Astrocyte (in vitro differentiated cells and primary cell): Measurements from ENCODE around the gene CLK2. TPM values are rescaled to one million over a fixed set of nuclear protein-coding genes. Genes with fewer than 3 reads are reported as not detected.

Experiments used
- DNase-seq: peaks from one replicate; pipeline ENCODE4 v3.0.0-alpha.2; 2010; ENCODE audit warnings: low read depth
- FAIRE-seq: peaks from 2 replicates; lab custom pipeline; 2011; peaks lifted over from hg19 to GRCh38; lab: Jason Lieb, UNC
- H2AFZ ChIP-seq: 2 replicates; pipeline ENCODE4 v1.6.0; 2012; ENCODE audit warnings: low read depth, low read length, inconsistent platforms
- H3K27ac ChIP-seq: 2 replicates; pipeline ENCODE4 v1.5.1; 2011; ENCODE audit warnings: low read depth, low read length, inconsistent platforms
- H3K27me3 ChIP-seq: 2 replicates; pipeline ENCODE4 v1.6.0; 2011; ENCODE audit warnings: low read length, inconsistent platforms; ENCODE audit not compliant: insufficient read depth
- H3K36me3 ChIP-seq: 2 replicates; pipeline ENCODE4 v1.5.1; 2011; ENCODE audit warnings: low read length, inconsistent platforms; ENCODE audit not compliant: insufficient read depth
- H3K4me1 ChIP-seq: 2 replicates; pipeline ENCODE4 v1.5.1; 2011; ENCODE audit warnings: low read length, inconsistent platforms; ENCODE audit not compliant: insufficient read depth
- H3K4me2 ChIP-seq: 2 replicates; pipeline ENCODE4 v1.6.0; 2012; ENCODE audit warnings: low read length, inconsistent platforms
- H3K4me3 ChIP-seq: 2 replicates; pipeline ENCODE4 v1.5.1; 2011; ENCODE audit warnings: low read depth, mild to moderate bottlenecking, low read length, inconsistent platforms; ENCODE audit not compliant: insufficient read depth
- H3K79me2 ChIP-seq: 2 replicates; pipeline ENCODE4 v1.6.0; 2012; ENCODE audit warnings: mild to moderate bottlenecking, low read length, inconsistent platforms; ENCODE audit not compliant: insufficient read depth
- H3K9ac ChIP-seq: 2 replicates; pipeline ENCODE4 v1.6.0; 2012; ENCODE audit warnings: mild to moderate bottlenecking, low read length, inconsistent platforms
- H3K9me3 ChIP-seq: 2 replicates; pipeline ENCODE4 v1.5.1; 2012; ENCODE audit warnings: low read depth, mild to moderate bottlenecking, low read length, inconsistent platforms; ENCODE audit not compliant: insufficient read depth
- H4K20me1 ChIP-seq: 2 replicates; pipeline ENCODE4 v1.6.0; 2012; ENCODE audit warnings: low read length, inconsistent platforms; ENCODE audit not compliant: insufficient read depth
- H3K27ac Mint-ChIP-seq: one replicate; pipeline ENCODE4 v1.8.0; 2021; ENCODE audit warnings: mild to moderate bottlenecking, mixed read lengths; ENCODE audit not compliant: unreplicated experiment
- H3K27me3 Mint-ChIP-seq: one replicate; pipeline ENCODE4 v1.8.0; 2021; ENCODE audit warnings: low read depth, mixed read lengths; ENCODE audit not compliant: unreplicated experiment
- H3K36me3 Mint-ChIP-seq: one replicate; pipeline ENCODE4 v1.8.0; 2021; ENCODE audit warnings: low read depth, mixed read lengths; ENCODE audit not compliant: unreplicated experiment
- H3K4me1 Mint-ChIP-seq: one replicate; pipeline ENCODE4 v1.8.0; 2021; ENCODE audit warnings: low read depth, mixed read lengths; ENCODE audit not compliant: unreplicated experiment
- H3K4me3 Mint-ChIP-seq: one replicate; pipeline ENCODE4 v1.8.0; 2021; ENCODE audit warnings: mild to moderate bottlenecking, moderate library complexity, mixed read lengths; ENCODE audit not compliant: unreplicated experiment
- H3K9me3 Mint-ChIP-seq: one replicate; pipeline ENCODE4 v1.8.0; 2021; ENCODE audit warnings: mild to moderate bottlenecking, mixed read lengths; ENCODE audit not compliant: unreplicated experiment
- CTCF ChIP-seq: IDR thresholded peaks from 2 replicates; pipeline ENCODE4 v1.5.1; 2011; ENCODE audit warnings: low read depth, mild to moderate bottlenecking, inconsistent platforms, low read length, moderate library complexity; ENCODE audit not compliant: insufficient read depth
- EZH2 ChIP-seq: IDR thresholded peaks from 2 replicates; pipeline ENCODE4 v1.6.1; 2012; ENCODE audit warnings: mild to moderate bottlenecking, low read length, inconsistent platforms; ENCODE audit not compliant: insufficient read depth
- total RNA-seq: library from RNA; stranded (reverse); gene quantifications from 2 replicates; pipeline ENCODE4 v1.2.1, GENCODE V29; 2021

The CLK2 gene
- total RNA-seq, 1 donor from 2014 or later: 31.7 TPM

GRCh38 chr1:155316922-155317321 lies 43.6 kb upstream of the CLK2 start:
- FAIRE-seq (no peak), DNase-seq (no peak)
- H3K36me3 Mint-ChIP-seq: peaks cover 7% of the 10 kb centered on the region
- Histone ChIP-seq H3K9me3 (no peaks in the 10 kb centered on the region), H3K27ac (no peak overlapping the region), H4K20me1 (peaks cover 34% of the 10 kb centered on the region), H3K36me3 (peaks cover 25% of the 10 kb centered on the region), H3K4me3 (no peak overlapping the region), H3K27me3 (no peaks in the 10 kb centered on the region), H2AFZ (no peak overlapping the region), H3K79me2 (peaks cover 25% of the 10 kb centered on the region), H3K4me1 (peaks cover 17% of the 10 kb centered on the region), H3K4me2 (no peak overlapping the region), H3K9ac (no peak overlapping the region)
- H3K27me3 Mint-ChIP-seq: no peaks in the 10 kb centered on the region
- TF ChIP-seq CTCF: no peak
- H3K9me3 Mint-ChIP-seq: no peaks in the 10 kb centered on the region
- H3K27ac Mint-ChIP-seq: no peak overlapping the region
- no peak overlapping the region for H3K4me3 Mint-ChIP-seq
- peaks cover 7% of the 10 kb centered on the region for H3K4me1 Mint-ChIP-seq

DNA sequence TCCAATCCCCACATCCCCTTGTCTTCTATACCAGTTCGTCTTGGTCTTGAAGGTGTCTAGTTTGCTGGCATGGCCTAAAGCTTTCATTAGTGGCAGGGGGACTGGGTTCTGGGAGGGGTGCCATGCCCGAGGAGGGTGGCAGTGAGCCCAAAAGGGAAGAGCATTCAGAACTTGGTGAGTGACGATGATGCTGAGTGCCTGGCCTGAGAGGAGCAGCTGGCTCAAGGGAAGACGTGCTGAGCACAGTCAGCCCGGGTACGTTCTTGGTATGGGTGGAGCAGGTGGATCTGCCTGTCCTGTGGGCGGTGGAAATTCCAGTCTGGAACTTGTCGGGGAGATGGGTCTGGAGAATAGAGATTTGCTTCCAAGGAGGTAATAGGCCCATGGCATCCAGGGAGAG lies 40.0 kb upstream of the CLK2 start:
- H3K27ac Mint-ChIP-seq: no peak overlapping the region

More for the DNA sequence above, 40.0 kb upstream of the CLK2 start:
- Histone ChIP-seq H3K27me3 (no peaks in the 10 kb centered on the region), H3K9ac (no peak overlapping the region), H3K4me3 (no peak overlapping the region), H3K27ac (no peak overlapping the region), H3K36me3 (peaks cover 19% of the 10 kb centered on the region), H2AFZ (no peak overlapping the region), H3K9me3 (no peaks in the 10 kb centered on the region), H3K79me2 (peaks cover 44% of the 10 kb centered on the region), H3K4me2 (no peak overlapping the region), H4K20me1 (peaks cover 28% of the 10 kb centered on the region), H3K4me1 (peaks cover 8% of the 10 kb centered on the region)
- DNase-seq (no peak), FAIRE-seq (no peak)
- Mint-ChIP-seq H3K4me3 (peak overlapping the region; percentile 23), H3K27me3 (no peaks in the 10 kb centered on the region), H3K36me3 (peaks cover 4% of the 10 kb centered on the region), H3K4me1 (peaks cover 8% of the 10 kb centered on the region), H3K9me3 (peaks cover 1% of the 10 kb centered on the region)
- TF ChIP-seq CTCF (no peak), EZH2 (no peak)
